Naive thymus-derived CD4-positive, alpha-beta T cell (primary cell): ENCODE results near the gene ELOB. TPM values are rescaled to one million over a fixed set of nuclear protein-coding genes. Genes with fewer than 3 reads are reported as not detected.

Experiments used
- ATAC-seq: fragments of 150-1000 bp; cut with Tn5 transposase; 2 replicates; pipeline ENCODE4 v1.10.0; 2021; ENCODE audit warnings: mild to moderate bottlenecking, moderate library complexity
- CTCF ChIA-PET: fragments of 350-600 bp; sonication (Branson Sonifier 250); formaldehyde crosslinking; loops from one replicate; lab custom pipeline; 2021; ENCODE audit warnings: antibody characterized with exemption; lab: Charles Lee
- POLR2A ChIA-PET: fragments of 350-600 bp; sonication (Branson Sonifier 250); formaldehyde crosslinking; loops from one replicate; lab custom pipeline; 2021; ENCODE audit warnings: antibody characterized with exemption, inconsistent platforms; lab: Charles Lee
- DNase-seq, 9 donors: peaks; one replicate each; pipeline versions ENCODE4 v3.0.0 to v3.0.0-alpha.2; 2020 to 2022; ENCODE audit warnings: mixed read lengths in 1 of 9
- H3K27ac ChIP-seq: one replicate; pipeline ENCODE4 v1.7.0; 2013; ENCODE audit warnings: mild to moderate bottlenecking, low read depth, low read length, moderate library complexity
- H3K27me3 ChIP-seq, 2 donors: one replicate each; pipeline ENCODE4 v1.7.0; 2013; ENCODE audit warnings: low read length in 2 of 2, mild to moderate bottlenecking in 2 of 2, moderate library complexity in 2 of 2; ENCODE audit not compliant: control insufficient read depth in 2 of 2, insufficient read depth in 2 of 2
- H3K36me3 ChIP-seq, 3 experiments: 1 replicate in 2 of 3; 2 replicates in 1 of 3; pipeline ENCODE4 v1.7.0; 2013; ENCODE audit warnings: low read length in 3 of 3, mild to moderate bottlenecking in 3 of 3, moderate library complexity in 1 of 3; ENCODE audit not compliant: insufficient read depth in 3 of 3, control insufficient read depth in 2 of 3
- H3K4me1 ChIP-seq, 2 donors: one replicate each; pipeline ENCODE4 v1.7.0; 2013; ENCODE audit warnings: low read length in 2 of 2, mild to moderate bottlenecking in 2 of 2, moderate library complexity in 1 of 2; ENCODE audit not compliant: control insufficient read depth in 2 of 2, insufficient read depth in 2 of 2
- H3K4me3 ChIP-seq: 2 replicates; pipeline ENCODE4 v1.7.0; 2013; ENCODE audit warnings: mild to moderate bottlenecking, low read length
- H3K9me3 ChIP-seq, 3 experiments: 1 replicate in 2 of 3; 2 replicates in 1 of 3; pipeline ENCODE4 v1.7.0; 2013; ENCODE audit warnings: low read length in 3 of 3; ENCODE audit not compliant: control insufficient read depth in 2 of 3
- H3K27ac Mint-ChIP-seq, 9 donors: one replicate each; pipeline ENCODE4 v1.8.0; 2020 to 2022; ENCODE audit warnings: mixed read lengths in 9 of 9, mild to moderate bottlenecking in 8 of 9, moderate library complexity in 5 of 9, inconsistent platforms in 2 of 9
- H3K27me3 Mint-ChIP-seq, 5 donors: one replicate each; pipeline ENCODE4 v1.8.0; 2021 to 2022; ENCODE audit warnings: mixed read lengths in 5 of 5, mild to moderate bottlenecking in 1 of 5
- H3K36me3 Mint-ChIP-seq, 5 donors: one replicate each; pipeline ENCODE4 v1.8.0; 2020 to 2022; ENCODE audit warnings: mixed read lengths in 5 of 5, mild to moderate bottlenecking in 3 of 5, inconsistent platforms in 1 of 5
- H3K4me1 Mint-ChIP-seq, 7 donors: one replicate each; pipeline ENCODE4 v1.8.0; 2020 to 2022; ENCODE audit warnings: mixed read lengths in 7 of 7, mild to moderate bottlenecking in 3 of 7, inconsistent platforms in 1 of 7
- H3K4me3 Mint-ChIP-seq, 10 donors: one replicate each; pipeline ENCODE4 v1.8.0; 2020 to 2022; ENCODE audit warnings: mild to moderate bottlenecking in 10 of 10, mixed read lengths in 10 of 10, moderate library complexity in 6 of 10, inconsistent platforms in 2 of 10
- H3K9me3 Mint-ChIP-seq, 11 donors: one replicate each; pipeline ENCODE4 v1.8.0; 2020 to 2022; ENCODE audit warnings: mixed read lengths in 11 of 11, mild to moderate bottlenecking in 4 of 11, inconsistent platforms in 1 of 11, moderate library complexity in 1 of 11
- intact Hi-C, 2 donors: fragments of 100-400 bp; cut with micrococcal nuclease; formaldehyde crosslinking; loops; one replicate each; pipeline ENCODE4 v1.15.1; 2023
- polyA plus RNA-seq, 2 donors: library from polyadenylated mRNA; unstranded; fragments of 300-500 nt; fragmentation: Illumina TruSeq; gene quantifications; one replicate each; pipeline ENCODE4 v1.2.3, GENCODE V29; 2021
- total RNA-seq, 6 experiments: library from RNA in 5 of 6; stranded (reverse) in 5 of 6; gene quantifications; 1 replicate in 5 of 6; 2 replicates in 1 of 6; pipeline ENCODE4 v1.2.3 and lab custom pipeline; 2021 to 2026

Gene ELOB
- total and polyA plus RNA-seq, 7 experiments from 2014 or later = 65.3 to 252 (median 127) TPM

- H3K4me1 Mint-ChIP-seq = peaks cover 14 to 39% (median 27%) of the 10 kb centered on the region in 7 donors
- ChIA-PET POLR2A (interaction anchor here (1.5 to 3.2 kb wide), 2 partner anchors 28 to 101 kb away, joined by 3 to 66 read pairs; partner anchors contain the start of gene SRRM2), CTCF (no interaction called here)
- Histone ChIP-seq H3K27ac (peak overlapping the region; percentile 29), H3K4me3 (no peak overlapping the region), H3K9me3 (no peaks in the 10 kb centered on the region), H3K27me3 (no peaks in the 10 kb centered on the region), H3K36me3 (peaks cover 0 to 11% (median 0%) of the 10 kb centered on the region in 3 experiments), H3K4me1 (peaks cover 19 to 24% of the 10 kb centered on the region in 2 donors)
- H3K27ac Mint-ChIP-seq = peak overlapping the region in 8 of 9 donors; percentile 36 to 99 (median 64)
- no peak for ATAC-seq
- H3K4me3 Mint-ChIP-seq = peak overlapping the region in 8 of 10 donors; percentile 10 to 58 (median 40)
- H3K36me3 Mint-ChIP-seq = peaks cover 0 to 2% (median 0%) of the 10 kb centered on the region in 5 donors
- intact Hi-C loops = loop anchor here (5.0 to 10.0 kb wide), 5 partner anchors 87 to 623 kb away; partner anchors contain the start of genes FLYWCH2 (in 1 of the 2), RNPS1 (in 1 of the 2), TRAF7 (in 1 of the 2) and ZNF213 (in 1 of the 2)
- peaks cover 0 to 8% (median 0%) of the 10 kb centered on the region in 5 donors for H3K27me3 Mint-ChIP-seq
- DNase-seq = peak in 1 of 9 donors; percentile 6
- no peaks in the 10 kb centered on the region for H3K9me3 Mint-ChIP-seq
Measured at GRCh38 chr16:2779978-2780898, 3.2 kb upstream of the ELOB start.

- H3K27me3 Mint-ChIP-seq = peaks cover 0 to 3% (median 0%) of the 10 kb centered on the region in 5 donors
- peak overlapping the region in 9 of 10 donors; percentile 10 to 97 (median 95) for H3K4me3 Mint-ChIP-seq
- H3K9me3 Mint-ChIP-seq = no peaks in the 10 kb centered on the region
- POLR2A ChIA-PET = interaction anchor here (0.9 to 3.2 kb wide), 6 partner anchors 27 to 624 kb away, joined by 3 to 66 read pairs (median 4); partner anchors contain the start of genes ATP6V0C, FLYWCH2, SRRM2 and TRAF7
- Histone ChIP-seq H3K27ac (peak overlapping the region; percentile 99), H3K9me3 (no peaks in the 10 kb centered on the region), H3K4me1 (peaks cover 19 to 24% of the 10 kb centered on the region in 2 donors), H3K27me3 (no peaks in the 10 kb centered on the region), H3K4me3 (no peak overlapping the region), H3K36me3 (peaks cover 0 to 19% (median 0%) of the 10 kb centered on the region in 3 experiments)
- ATAC-seq (no peak), DNase-seq (peak in 1 of 9 donors; percentile 7)
- H3K27ac Mint-ChIP-seq = peak overlapping the region; percentile 49 to 99 (median 98)
- intact Hi-C loops = loop anchor here (5.0 to 10.0 kb wide), 5 partner anchors 88 to 622 kb away; partner anchors contain the start of genes FLYWCH2 (in 1 of the 2), RNPS1 (in 1 of the 2), TRAF7 (in 1 of the 2) and ZNF213 (in 1 of the 2)
- CTCF ChIA-PET = no interaction called here
- peaks cover 14 to 40% (median 34%) of the 10 kb centered on the region in 7 donors for H3K4me1 Mint-ChIP-seq
- peaks cover 0 to 2% (median 0%) of the 10 kb centered on the region in 5 donors for H3K36me3 Mint-ChIP-seq
Measured at GRCh38 chr16:2779151-2779920, 2.3 kb upstream of the ELOB start.

GRCh38 chr16:2778630-2778958 lies 1.5 kb upstream of the ELOB start:
- H3K36me3 ChIP-seq = peaks cover 0 to 27% (median 0%) of the 10 kb centered on the region in 3 experiments
- Mint-ChIP-seq H3K4me1 (peaks cover 14 to 43% (median 34%) of the 10 kb centered on the region in 7 donors), H3K4me3 (peak overlapping the region; percentile 91 to 97 (median 95)), H3K9me3 (no peaks in the 10 kb centered on the region), H3K27ac (peak overlapping the region; percentile 96 to 99 (median 98)), H3K36me3 (peaks cover 0 to 2% (median 0%) of the 10 kb centered on the region in 5 donors), H3K27me3 (no peaks in the 10 kb centered on the region)
- no peaks in the 10 kb centered on the region for H3K27me3 ChIP-seq
- ChIA-PET POLR2A (interaction anchor here (0.6 to 3.2 kb wide), 16 partner anchors 9 to 814 kb away, joined by 3 to 66 read pairs (median 3); partner anchors contain the start of genes ATP6V0C, FLYWCH2, KCTD5 and PRSS33), CTCF (no interaction called here)
- ATAC-seq (no peak), DNase-seq (no peak)
- H3K27ac ChIP-seq = peak overlapping the region; percentile 99
- peak overlapping the region; percentile 93 for H3K4me3 ChIP-seq
- H3K4me1 ChIP-seq = peaks cover 19 to 24% of the 10 kb centered on the region in 2 donors
- intact Hi-C loops = loop anchor here (5.0 to 10.0 kb wide), 5 partner anchors 89 to 621 kb away; partner anchors contain the start of genes FLYWCH2 (in 1 of the 2), RNPS1 (in 1 of the 2), TRAF7 (in 1 of the 2) and ZNF213 (in 1 of the 2)
- H3K9me3 ChIP-seq = no peaks in the 10 kb centered on the region

GRCh38 chr16:2777903-2778629 lies 986 bp upstream of the ELOB start:
- peak; percentile 44 for ATAC-seq
- Histone ChIP-seq H3K9me3 (no peaks in the 10 kb centered on the region), H3K4me3 (peak overlapping the region; percentile 93), H3K36me3 (peaks cover 0 to 32% (median 0%) of the 10 kb centered on the region in 3 experiments), H3K27ac (peak overlapping the region; percentile 99), H3K4me1 (peaks cover 19 to 24% of the 10 kb centered on the region in 2 donors), H3K27me3 (no peaks in the 10 kb centered on the region)
- peak overlapping the region; percentile 96 to 99 (median 98) for H3K27ac Mint-ChIP-seq
- H3K27me3 Mint-ChIP-seq = no peaks in the 10 kb centered on the region
- intact Hi-C loops = loop anchor here (1.0 to 10.0 kb wide), 12 partner anchors 26 to 621 kb away; partner anchors contain the start of genes SRRM2 (in 2 of the 2), FLYWCH2 (in 1 of the 2), KCTD5 (in 1 of the 2) and RNPS1 (in 1 of the 2)
- peaks cover 0 to 2% (median 1%) of the 10 kb centered on the region in 5 donors for H3K36me3 Mint-ChIP-seq
- peak in 5 of 9 donors; percentile 34 to 56 (median 46) for DNase-seq
- H3K9me3 Mint-ChIP-seq = no peaks in the 10 kb centered on the region
- POLR2A ChIA-PET = interaction anchor here (0.6 to 3.2 kb wide), 19 partner anchors 10 to 813 kb away, joined by 3 to 66 read pairs (median 3); partner anchors contain the start of genes ATP6V0C, FLYWCH2, KCTD5 and PRSS33
- H3K4me1 Mint-ChIP-seq = peaks cover 14 to 48% (median 34%) of the 10 kb centered on the region in 7 donors
- peak overlapping the region; percentile 91 to 97 (median 95) for H3K4me3 Mint-ChIP-seq
- CTCF ChIA-PET = interaction anchor here (0.6 kb wide), 2 partner anchors 21 to 139 kb away, joined by 3 to 4 read pairs; no protein-coding TSS in a partner anchor

- H3K36me3 Mint-ChIP-seq = peaks cover 4 to 11% (median 9%) of the 10 kb centered on the region in 5 donors
- peaks cover 0 to 44% (median under 1%) of the 10 kb centered on the region in 3 experiments for H3K36me3 ChIP-seq
- POLR2A ChIA-PET = interaction anchor here (0.6 to 3.9 kb wide), 14 partner anchors 9 to 1099 kb away, joined by 3 to 66 read pairs (median 4); partner anchors contain the start of genes FLYWCH2, JPT2 and SRRM2
- H3K27ac Mint-ChIP-seq = peak overlapping the region; percentile 92 to 99 (median 96)
- H3K4me1 ChIP-seq = peaks cover 19 to 24% of the 10 kb centered on the region in 2 donors
- intact Hi-C loops = loop anchor here (1.0 to 10.0 kb wide), 12 partner anchors 24 to 619 kb away; partner anchors contain the start of genes SRRM2 (in 2 of the 2), FLYWCH2 (in 1 of the 2), KCTD5 (in 1 of the 2) and RNPS1 (in 1 of the 2)
- DNase-seq (peak in 2 of 9 donors; percentile 6 to 61), ATAC-seq (peak; percentile 33)
- H3K9me3 ChIP-seq = no peaks in the 10 kb centered on the region
- peak overlapping the region; percentile 72 for H3K4me3 ChIP-seq
- H3K27me3 Mint-ChIP-seq = no peaks in the 10 kb centered on the region
- peak overlapping the region; percentile 86 for H3K27ac ChIP-seq
- peak overlapping the region; percentile 91 to 97 (median 94) for H3K4me3 Mint-ChIP-seq
- peaks cover 0 to 2% (median 0%) of the 10 kb centered on the region in 11 donors for H3K9me3 Mint-ChIP-seq
- H3K27me3 ChIP-seq = no peaks in the 10 kb centered on the region
- peaks cover 20 to 57% (median 38%) of the 10 kb centered on the region in 7 donors for H3K4me1 Mint-ChIP-seq
- CTCF ChIA-PET = no interaction called here
Measured at GRCh38 chr16:2776500-2777139, 460 bp downstream of the ELOB start.
